Body of pancreas (tissue), 4 donors: ENCODE data around the gene CTBP1. TPM values are rescaled to one million over a fixed set of nuclear protein-coding genes. Genes with fewer than 3 reads are reported as not detected.

Source experiments
- ATAC-seq: fragments of 150-250 bp; one replicate; pipeline ENCODE4 v1.9.1; 2016
- DNase-seq, 4 donors: peaks; one replicate each; pipeline ENCODE4 v3.0.0-alpha.2; 2019
- H3K27ac ChIP-seq, 4 donors: fragments of 200-600 bp; sonication (generic); 1 replicate in 3 of 4; 2 replicates in 1 of 4; pipeline versions ENCODE4 v1.5.1 to v1.6.1; 2016 to 2019; ENCODE audit warnings: mild to moderate bottlenecking in 1 of 4, mixed read lengths in 1 of 4, moderate library complexity in 1 of 4
- H3K27me3 ChIP-seq, 2 donors: fragments of 200-600 bp; sonication (generic); one replicate each; pipeline ENCODE4 v1.6.0; 2016; ENCODE audit warnings: mild to moderate bottlenecking in 1 of 2
- H3K36me3 ChIP-seq, 2 donors: fragments of 200-600 bp; sonication (generic); replicated peaks in 1 of 2; 2 replicates each; pipeline ENCODE4 v1.5.1; 2016; ENCODE audit warnings: low read depth in 2 of 2; ENCODE audit not compliant: insufficient read depth in 1 of 2
- H3K4me1 ChIP-seq: fragments of 200-600 bp; sonication (generic); one replicate; pipeline ENCODE4 v1.6.0; 2016
- H3K4me3 ChIP-seq, 2 donors: fragments of 200-600 bp; sonication (generic); 1 replicate in 1 of 2; 2 replicates in 1 of 2; pipeline ENCODE4 v1.5.1; 2016 to 2019
- H3K9me3 ChIP-seq, 3 donors: fragments of 200-600 bp; sonication (generic); 1 replicate in 2 of 3; 2 replicates in 1 of 3; pipeline ENCODE4 v1.5.1; 2016
- POLR2A ChIP-seq, 3 donors: fragments of 450-650 bp; IDR thresholded peaks; one replicate each; pipeline ENCODE4 v1.6.1; 2016; ENCODE audit warnings: antibody characterized with exemption in 3 of 3, mild to moderate bottlenecking in 2 of 3
- WGBS, 2 donors: methylation state at CpG; one replicate each; pipeline ENCODE4 v1.1.5; 2017; 5-methylcytosine and 5-hydroxymethylcytosine counted together
- intact Hi-C: fragments of 100-400 bp; cut with DNase I; formaldehyde crosslinking; loops from one replicate; pipeline ENCODE4 v1.15.1; 2023
- total RNA-seq, 2 donors: library from RNA; depleted of rRNA; stranded (reverse); fragments of >200 nt; gene quantifications; one replicate each; pipeline ENCODE4 v1.1.0, GENCODE V29; 2016
- TF ChIP-seq, protein P1 (sequence below), 7 experiments: fragments of 450-650 bp in 4 of 7; fragments of 200-600 bp in 3 of 7; sonication (generic) in 3 of 7; IDR thresholded peaks; one replicate each; pipeline ENCODE4 v1.5.1; 2016 to 2019; ENCODE audit warnings: antibody characterized with exemption in 7 of 7

CTBP1 gene
- total RNA-seq, 2 donors from 2014 or later = 148 to 458 TPM

DNA sequence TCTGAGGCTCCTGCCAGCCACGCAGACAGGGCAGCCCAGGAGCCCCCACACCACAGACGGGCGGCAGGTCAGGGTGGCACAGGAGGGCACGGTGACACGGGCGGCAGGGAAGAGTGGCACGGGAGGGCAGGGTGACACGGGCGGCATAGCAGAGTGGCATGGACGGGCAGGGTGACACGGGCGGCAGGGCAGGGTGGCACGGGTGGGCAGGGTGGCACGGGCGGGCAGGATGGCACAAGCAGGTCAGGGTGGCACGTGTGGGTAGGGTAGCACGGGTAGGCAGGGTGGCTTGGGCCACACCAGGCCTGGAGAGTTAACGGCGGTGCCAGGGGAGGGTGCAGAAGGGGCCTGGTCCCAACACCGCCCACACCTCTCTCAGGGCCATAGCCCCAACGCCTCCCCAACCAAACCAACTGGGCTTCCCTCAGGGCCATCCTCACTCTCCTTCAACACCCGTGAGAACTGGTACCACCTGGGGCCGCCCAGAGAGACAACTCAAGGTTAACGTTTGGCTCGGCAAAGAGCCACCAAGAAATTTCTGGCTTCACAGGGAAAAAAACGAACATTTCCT is 3.4 kb downstream of the CTBP1 start:
- Histone ChIP-seq H3K9me3 (no peaks in the 10 kb centered on the region), H3K4me1 (peaks cover 71% of the 10 kb centered on the region), H3K27ac (peak overlapping the region; percentile 96 to 99 (median 98)), H3K27me3 (no peaks in the 10 kb centered on the region), H3K36me3 (peaks cover 0 to 4% of the 10 kb centered on the region in 2 donors), H3K4me3 (peak overlapping the region in 1 of 2 donors; percentile 9)
- 32 to 34% methylated on average over 23 to 26 of the region's 26 CpGs for WGBS, 2 donors
- DNase-seq (peak; percentile 89 to 94 (median 92)), ATAC-seq (peak; percentile 38)
- intact Hi-C loops = no loop called here
- no peak for TF ChIP-seq POLR2A (IDR thresholded peaks at IDR 0.05)
- TF ChIP-seq, protein P1, sequence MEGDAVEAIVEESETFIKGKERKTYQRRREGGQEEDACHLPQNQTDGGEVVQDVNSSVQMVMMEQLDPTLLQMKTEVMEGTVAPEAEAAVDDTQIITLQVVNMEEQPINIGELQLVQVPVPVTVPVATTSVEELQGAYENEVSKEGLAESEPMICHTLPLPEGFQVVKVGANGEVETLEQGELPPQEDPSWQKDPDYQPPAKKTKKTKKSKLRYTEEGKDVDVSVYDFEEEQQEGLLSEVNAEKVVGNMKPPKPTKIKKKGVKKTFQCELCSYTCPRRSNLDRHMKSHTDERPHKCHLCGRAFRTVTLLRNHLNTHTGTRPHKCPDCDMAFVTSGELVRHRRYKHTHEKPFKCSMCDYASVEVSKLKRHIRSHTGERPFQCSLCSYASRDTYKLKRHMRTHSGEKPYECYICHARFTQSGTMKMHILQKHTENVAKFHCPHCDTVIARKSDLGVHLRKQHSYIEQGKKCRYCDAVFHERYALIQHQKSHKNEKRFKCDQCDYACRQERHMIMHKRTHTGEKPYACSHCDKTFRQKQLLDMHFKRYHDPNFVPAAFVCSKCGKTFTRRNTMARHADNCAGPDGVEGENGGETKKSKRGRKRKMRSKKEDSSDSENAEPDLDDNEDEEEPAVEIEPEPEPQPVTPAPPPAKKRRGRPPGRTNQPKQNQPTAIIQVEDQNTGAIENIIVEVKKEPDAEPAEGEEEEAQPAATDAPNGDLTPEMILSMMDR (IDR thresholded peaks at IDR 0.05) = no peak

DNA sequence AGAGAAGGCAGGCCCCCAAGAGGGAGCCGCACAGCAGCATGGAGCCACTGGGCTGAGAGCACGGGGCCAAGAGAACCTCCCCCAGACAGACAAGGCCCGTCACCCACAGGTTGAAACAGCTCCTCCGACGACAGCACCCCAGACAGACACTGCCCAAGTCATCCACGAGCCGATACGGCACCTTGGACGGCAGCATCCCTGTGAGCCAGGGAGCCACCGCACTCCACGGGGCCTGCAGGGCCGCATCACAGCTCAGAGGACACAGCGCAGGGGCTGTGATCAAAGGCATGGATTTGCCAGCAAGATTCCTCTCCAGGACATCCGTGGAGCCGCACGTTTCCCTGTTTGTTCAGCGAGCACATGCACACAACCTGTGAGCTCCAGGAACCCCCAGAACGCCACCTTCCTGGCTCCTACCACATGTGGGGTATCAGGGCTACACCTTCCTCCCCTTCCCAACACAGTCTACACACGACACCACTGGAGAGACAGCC is 3.9 kb downstream of the CTBP1 start:
- Histone ChIP-seq H3K9me3 (no peaks in the 10 kb centered on the region), H3K4me1 (peaks cover 66% of the 10 kb centered on the region), H3K27ac (peak overlapping the region; percentile 96 to 99 (median 98)), H3K27me3 (no peaks in the 10 kb centered on the region), H3K36me3 (peaks cover 0 to 4% of the 10 kb centered on the region in 2 donors), H3K4me3 (no peak overlapping the region)
- 36 to 64% methylated on average over 5 to 15 of the region's 19 CpGs for WGBS, 2 donors
- TF ChIP-seq POLR2A (IDR thresholded peaks at IDR 0.05) = no peak
- TF ChIP-seq, protein P1 (IDR thresholded peaks at IDR 0.05) = no peak
- peak in 3 of 4 donors; percentile 29 to 45 (median 42) for DNase-seq
- intact Hi-C loops = no loop called here
- ATAC-seq = no peak

DNA sequence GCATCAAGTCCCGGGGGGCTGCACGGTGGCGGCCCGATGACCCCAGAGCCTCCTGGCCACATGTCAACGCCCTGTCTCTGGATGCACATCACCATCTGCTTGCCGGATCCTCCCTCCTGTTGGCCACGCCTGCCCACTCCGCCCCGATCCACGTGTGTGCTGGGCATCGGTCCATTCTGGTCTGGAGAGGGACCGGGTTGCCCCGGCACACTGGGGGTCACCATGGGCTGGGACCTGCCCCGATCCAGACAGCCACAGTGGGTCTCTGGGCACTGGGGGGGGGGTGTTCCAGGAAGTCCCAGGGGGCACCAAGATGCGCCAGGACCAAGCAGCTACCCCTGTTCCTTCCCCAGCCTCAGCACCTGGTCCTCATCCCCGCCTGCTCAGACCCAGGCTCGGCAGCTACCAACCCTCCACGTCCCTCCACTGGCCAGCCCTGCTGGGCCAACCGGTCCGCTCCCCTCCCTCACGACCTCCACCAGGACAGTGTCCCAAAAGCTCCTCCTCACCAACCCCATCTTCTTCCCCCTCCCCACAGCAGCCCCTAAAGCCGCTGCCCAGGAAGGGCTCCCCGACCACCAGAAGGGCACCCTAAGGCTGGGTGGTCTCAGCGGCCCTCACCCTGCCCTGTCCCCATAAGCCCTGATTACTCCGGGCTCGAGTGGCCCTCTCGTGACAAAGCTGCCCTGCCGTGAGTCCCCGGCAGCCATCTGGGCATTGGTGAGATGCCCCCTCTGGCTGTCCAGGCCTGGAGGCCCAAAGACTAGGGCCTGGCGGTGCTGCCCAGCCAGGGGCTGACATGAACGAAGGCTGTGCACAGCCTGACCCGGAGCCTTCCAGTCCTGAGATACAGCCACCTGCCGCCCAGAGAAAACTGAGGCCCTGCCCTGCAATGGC is 4.6 kb downstream of the CTBP1 start:
- Histone ChIP-seq H3K4me3 (no peak overlapping the region), H3K27me3 (no peaks in the 10 kb centered on the region), H3K36me3 (peaks cover 5 to 7% of the 10 kb centered on the region in 2 donors), H3K4me1 (peaks cover 63% of the 10 kb centered on the region), H3K9me3 (no peaks in the 10 kb centered on the region), H3K27ac (peak overlapping the region; percentile 96 to 99 (median 98))
- 41 to 55% methylated on average over 12 to 33 of the region's 33 CpGs for WGBS, 2 donors
- ATAC-seq (no peak), DNase-seq (peak in 2 of 4 donors; percentile 32 to 49)
- TF ChIP-seq, protein P1 (IDR thresholded peaks at IDR 0.05) = no peak
- TF ChIP-seq POLR2A (IDR thresholded peaks at IDR 0.05) = no peak
- intact Hi-C loops = no loop called here

DNA sequence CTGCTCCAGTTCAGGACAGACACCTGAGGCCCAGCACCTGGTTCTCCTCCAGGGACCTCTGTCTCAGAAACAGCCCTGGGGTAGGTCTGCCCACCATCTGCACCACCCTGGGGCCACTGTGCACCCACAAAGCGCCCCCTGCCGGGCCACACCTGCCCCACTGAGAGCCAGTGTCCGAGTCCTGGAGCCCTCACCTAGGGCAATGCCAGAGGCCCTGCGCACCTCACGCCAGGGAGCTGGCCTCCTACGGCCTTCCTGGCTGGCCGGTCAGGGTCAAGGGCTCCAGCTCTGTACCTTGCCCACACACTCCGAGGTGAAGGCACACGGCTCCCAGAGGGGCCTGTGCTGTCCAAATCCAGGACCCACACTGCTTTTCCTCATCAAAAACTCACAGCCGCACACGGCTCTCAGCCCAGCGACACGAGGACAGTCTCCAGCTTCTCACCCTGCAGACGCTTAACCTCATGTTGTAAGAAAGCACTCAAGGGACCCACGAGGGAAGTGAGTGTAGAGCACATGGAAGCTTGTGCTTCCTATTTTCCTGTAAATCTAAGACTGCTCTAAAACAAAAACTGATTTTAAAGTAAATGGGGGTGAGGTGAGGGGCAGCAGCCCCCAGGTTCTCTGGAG is 5.4 kb downstream of the CTBP1 start:
- TF ChIP-seq, protein P1 (IDR thresholded peaks at IDR 0.05) = peak in 2 of 7 experiments; percentile 15 to 16
- no peak for TF ChIP-seq POLR2A (IDR thresholded peaks at IDR 0.05)
- intact Hi-C loops = no loop called here
- Histone ChIP-seq H3K27me3 (no peaks in the 10 kb centered on the region), H3K9me3 (no peaks in the 10 kb centered on the region), H3K4me3 (no peak overlapping the region), H3K4me1 (peaks cover 71% of the 10 kb centered on the region), H3K27ac (peak overlapping the region; percentile 2 to 97 (median 70)), H3K36me3 (peaks cover 5 to 7% of the 10 kb centered on the region in 2 donors)
- no peak for ATAC-seq
- peak in 2 of 4 donors; percentile 29 to 40 for DNase-seq
- 39 to 54% methylated on average over 8 to 14 of the region's 15 CpGs for WGBS, 2 donors
